Astrocyte of the spinal cord (primary cell): ENCODE results near the gene KCNG2.

Source experiments
- DNase-seq: peaks from one replicate; pipeline ENCODE4 v3.0.0; 2011; ENCODE audit warnings: low read depth, low spot score
- H3K4me3 ChIP-seq: 2 replicates; pipeline ENCODE4 v1.5.1; 2011; ENCODE audit warnings: low read depth, mild to moderate bottlenecking, low read length, moderate library complexity
- in situ Hi-C: cut with HindIII; loops from 2 replicates; pipeline ENCODE4 v1.10.0; 2017; ENCODE audit warnings: low sequenced_read_pairs
- TF ChIP-seq, protein P1 (sequence below): IDR thresholded peaks from 2 replicates; pipeline ENCODE4 v1.5.1; 2012; ENCODE audit warnings: low read depth, mild to moderate bottlenecking, low read length, inconsistent platforms

KCNG2 gene

GRCh38 chr18:79935499-79935898 lies 137.8 kb downstream of the KCNG2 start:
- no peak for DNase-seq
- H3K4me3 ChIP-seq = no peak overlapping the region
- TF ChIP-seq, protein P1, sequence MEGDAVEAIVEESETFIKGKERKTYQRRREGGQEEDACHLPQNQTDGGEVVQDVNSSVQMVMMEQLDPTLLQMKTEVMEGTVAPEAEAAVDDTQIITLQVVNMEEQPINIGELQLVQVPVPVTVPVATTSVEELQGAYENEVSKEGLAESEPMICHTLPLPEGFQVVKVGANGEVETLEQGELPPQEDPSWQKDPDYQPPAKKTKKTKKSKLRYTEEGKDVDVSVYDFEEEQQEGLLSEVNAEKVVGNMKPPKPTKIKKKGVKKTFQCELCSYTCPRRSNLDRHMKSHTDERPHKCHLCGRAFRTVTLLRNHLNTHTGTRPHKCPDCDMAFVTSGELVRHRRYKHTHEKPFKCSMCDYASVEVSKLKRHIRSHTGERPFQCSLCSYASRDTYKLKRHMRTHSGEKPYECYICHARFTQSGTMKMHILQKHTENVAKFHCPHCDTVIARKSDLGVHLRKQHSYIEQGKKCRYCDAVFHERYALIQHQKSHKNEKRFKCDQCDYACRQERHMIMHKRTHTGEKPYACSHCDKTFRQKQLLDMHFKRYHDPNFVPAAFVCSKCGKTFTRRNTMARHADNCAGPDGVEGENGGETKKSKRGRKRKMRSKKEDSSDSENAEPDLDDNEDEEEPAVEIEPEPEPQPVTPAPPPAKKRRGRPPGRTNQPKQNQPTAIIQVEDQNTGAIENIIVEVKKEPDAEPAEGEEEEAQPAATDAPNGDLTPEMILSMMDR = no peak
- in situ Hi-C loops = no loop called here

- TF ChIP-seq, protein P1 = no peak
- in situ Hi-C loops = no loop called here
- H3K4me3 ChIP-seq = no peak overlapping the region
- no peak for DNase-seq
These were observed 138.2 kb downstream of the KCNG2 start for GRCh38 chr18:79935925-79936324.

- in situ Hi-C loops = no loop called here
- TF ChIP-seq, protein P1 = no peak
- no peak overlapping the region for H3K4me3 ChIP-seq
- DNase-seq = no peak
These were observed 138.9 kb downstream of the KCNG2 start for GRCh38 chr18:79936641-79937040.

- H3K4me3 ChIP-seq = no peak overlapping the region
- DNase-seq = no peak
- in situ Hi-C loops = no loop called here
- TF ChIP-seq, protein P1 = no peak
These were observed 139.5 kb downstream of the KCNG2 start for GRCh38 chr18:79937103-79937860.

DNA sequence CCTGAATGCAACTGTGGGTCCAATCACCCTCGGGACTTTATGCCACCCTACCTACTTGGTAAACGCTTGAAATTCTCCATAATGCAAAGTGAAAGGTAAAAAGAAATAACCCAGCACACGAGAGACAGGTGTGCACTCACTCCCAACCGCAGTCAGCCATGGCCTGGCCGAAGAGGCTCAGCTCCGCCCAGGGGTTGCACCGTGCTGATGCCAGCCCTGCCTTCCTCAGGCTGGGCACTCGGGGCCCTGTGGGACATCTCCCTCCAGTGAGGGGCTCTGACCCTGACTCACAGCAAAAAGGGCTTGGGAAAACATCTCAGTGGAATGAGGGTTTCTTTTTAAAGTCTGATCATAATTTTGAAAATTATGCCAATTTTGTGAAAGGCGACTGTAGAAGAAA lies 140.5 kb downstream of the KCNG2 start:
- H3K4me3 ChIP-seq = no peak overlapping the region
- TF ChIP-seq, protein P1 = no peak
- DNase-seq = no peak
- in situ Hi-C loops = no loop called here

- in situ Hi-C loops = no loop called here
- no peak for DNase-seq
- TF ChIP-seq, protein P1 = no peak
- no peak overlapping the region for H3K4me3 ChIP-seq
These were observed 141.4 kb downstream of the KCNG2 start for GRCh38 chr18:79939096-79939495.
